Endothelial cell of umbilical vein (primary cell): ENCODE measurements around the gene PIWIL4. TPM values are rescaled to one million over a fixed set of nuclear protein-coding genes. Genes with fewer than 3 reads are reported as not detected.

Source experiments
- BruUV-seq: library from RNA; stranded (reverse); fragments of 400-500 nt; replicated peaks from 2 replicates; lab custom pipeline; 2021; lab: Mats Ljungman, UMichigan
- CTCF ChIA-PET: fragments of 300-600, 350-600 bp; sonication (Branson Sonifier 250); formaldehyde crosslinking; loops from one replicate; lab custom pipeline; 2021; ENCODE audit warnings: antibody characterized with exemption, inconsistent platforms; lab: Charles Lee
- POLR2A ChIA-PET: fragments of 300-600, 350-600 bp; sonication (Branson Sonifier 250); formaldehyde crosslinking; loops from one replicate; lab custom pipeline; 2021; ENCODE audit warnings: antibody characterized with exemption, inconsistent platforms; lab: Charles Lee
- DNase-seq: peaks from one replicate; pipeline ENCODE4 v3.0.0-alpha.2; 2011; ENCODE audit warnings: low read depth, low spot score
- FAIRE-seq: peaks from 2 replicates; lab custom pipeline; 2011; peaks lifted over from hg19 to GRCh38; lab: Jason Lieb, UNC
- H2AFZ ChIP-seq: 2 replicates; pipeline ENCODE4 v1.6.0; 2012; ENCODE audit warnings: low read depth, low read length, control low read depth, inconsistent platforms
- H3K27ac ChIP-seq: 2 replicates; pipeline ENCODE4 v1.5.1; 2011; ENCODE audit warnings: low read depth, mild to moderate bottlenecking, control low read depth, low read length, moderate library complexity; ENCODE audit not compliant: insufficient read depth
- H3K27me3 ChIP-seq, 2 experiments: 2 replicates each; pipeline versions ENCODE4 v1.6.0 to v1.6.1; 2011; ENCODE audit warnings: low read length in 2 of 2, mixed read lengths in 1 of 2; ENCODE audit not compliant: control insufficient read depth in 2 of 2, insufficient read depth in 2 of 2
- H3K36me3 ChIP-seq, 2 experiments: 2 replicates in 1 of 2; 3 replicates in 1 of 2; pipeline ENCODE4 v1.5.1; 2011; ENCODE audit warnings: low read length in 2 of 2, mild to moderate bottlenecking in 1 of 2, moderate library complexity in 1 of 2; ENCODE audit not compliant: control insufficient read depth in 2 of 2, insufficient read depth in 2 of 2; ENCODE audit errors: extremely low read depth in 1 of 2
- H3K4me1 ChIP-seq: 3 replicates; pipeline ENCODE4 v1.5.1; 2011; ENCODE audit warnings: mild to moderate bottlenecking, low read length; ENCODE audit not compliant: control insufficient read depth, insufficient read depth; ENCODE audit errors: extremely low read depth
- H3K4me2 ChIP-seq: 2 replicates; pipeline ENCODE4 v1.6.1; 2011; ENCODE audit warnings: low read length, control low read depth, mixed read lengths; ENCODE audit not compliant: insufficient read depth
- H3K4me3 ChIP-seq, 3 experiments: fragments of 200-600 bp in 1 of 3; sonication (generic), shearing (Covaris generic) in 1 of 3; replicated peaks in 1 of 3; 2 replicates each; pipeline ENCODE4 v1.5.1; 2011 to 2016; ENCODE audit warnings: control low read depth in 3 of 3, low read length in 3 of 3, mild to moderate bottlenecking in 2 of 3, inconsistent platforms in 1 of 3, low read depth in 1 of 3, moderate library complexity in 1 of 3; ENCODE audit not compliant: insufficient read depth in 1 of 3
- H3K79me2 ChIP-seq: 2 replicates; pipeline ENCODE4 v1.6.0; 2012; ENCODE audit warnings: low read length, inconsistent platforms; ENCODE audit not compliant: control insufficient read depth, insufficient read depth
- H3K9ac ChIP-seq: replicated peaks from 2 replicates; pipeline ENCODE3; 2011; ENCODE audit warnings: low read length, control low read depth; ENCODE audit not compliant: insufficient read depth; ENCODE audit errors: extremely low read depth
- H3K9me1 ChIP-seq: replicated peaks from 3 replicates; pipeline ENCODE4 v1.6.0; 2011; ENCODE audit warnings: mild to moderate bottlenecking, low read length; ENCODE audit not compliant: control insufficient read depth, insufficient read depth; ENCODE audit errors: extremely low read depth
- H3K9me3 ChIP-seq: replicated peaks from 2 replicates; pipeline ENCODE4 v1.5.1; 2012; ENCODE audit warnings: low read length, inconsistent platforms; ENCODE audit not compliant: control insufficient read depth, insufficient read depth
- H4K20me1 ChIP-seq: replicated peaks from 2 replicates; pipeline ENCODE3; 2011; ENCODE audit warnings: mild to moderate bottlenecking, low read length; ENCODE audit not compliant: control insufficient read depth, insufficient read depth; ENCODE audit errors: extremely low read depth
- EZH2 ChIP-seq: IDR thresholded peaks from 2 replicates; pipeline ENCODE4 v1.6.1; 2012; ENCODE audit warnings: borderline replicate concordance, low read depth, mild to moderate bottlenecking, moderate library complexity, low read length, inconsistent platforms; ENCODE audit not compliant: severe bottlenecking
- FOS ChIP-seq: IDR thresholded peaks from 2 replicates; pipeline ENCODE4 v1.6.1; 2011; ENCODE audit warnings: mild to moderate bottlenecking, low read length, moderate library complexity, borderline replicate concordance; ENCODE audit not compliant: insufficient read depth
- GATA2 ChIP-seq: IDR thresholded peaks from 2 replicates; pipeline ENCODE4 v1.7.0; 2011; ENCODE audit warnings: low read depth, mild to moderate bottlenecking, moderate library complexity, mixed read lengths, low read length; ENCODE audit not compliant: insufficient read length, insufficient read depth
- JUN ChIP-seq: IDR thresholded peaks from 2 replicates; pipeline ENCODE4 v1.6.1; 2011; ENCODE audit warnings: borderline replicate concordance, low read depth; ENCODE audit not compliant: insufficient read length, insufficient read depth
- MYC ChIP-seq: IDR thresholded peaks from one replicate; pipeline ENCODE4 v1.6.1; 2011; ENCODE audit warnings: mild to moderate bottlenecking, low read depth, low read length
- POLR2A ChIP-seq: IDR thresholded peaks from 2 replicates; pipeline ENCODE4 v1.6.1; 2012; ENCODE audit warnings: low read depth, mild to moderate bottlenecking, control low read depth, low read length
- POLR2AphosphoS5 ChIP-seq: IDR thresholded peaks from 2 replicates; pipeline ENCODE4 v1.6.1; 2012; ENCODE audit warnings: low read depth, mild to moderate bottlenecking, control low read depth, low read length, moderate library complexity; ENCODE audit not compliant: insufficient read depth
- dilution Hi-C: fragments of 300-500 bp; cut with MboI; formaldehyde crosslinking; loops from one replicate; pipeline ENCODE4 v1.15.0; 2019; ENCODE audit warnings: low sequenced_read_pairs; ENCODE audit not compliant: extremely low pct_ligation_motif_present
- intact Hi-C: fragments of 100-400 bp; cut with micrococcal nuclease; formaldehyde crosslinking; loops from one replicate; pipeline ENCODE4 v1.10.0; 2022
- polyA plus RNA-seq, 4 experiments: library from polyadenylated mRNA; depleted of rRNA in 3 of 4; stranded (reverse) in 3 of 4; unstranded in 1 of 4; fragments of >200 nt; gene quantifications; 2 replicates each; pipeline versions ENCODE4 v1.2.1 to v1.2.3, GENCODE V29; 2011 to 2012; ENCODE audit warnings: missing spikeins in 1 of 4
- total RNA-seq: library from RNA; stranded (reverse); gene quantifications from 2 replicates; pipeline ENCODE4 v1.2.3, GENCODE V29; 2021
- TF ChIP-seq, protein P1 (sequence below): IDR thresholded peaks from 2 replicates; pipeline ENCODE4 v1.6.1; 2011; ENCODE audit not compliant: insufficient read depth, insufficient read length
- TF ChIP-seq, protein P2 (sequence below), 2 donors: IDR thresholded peaks; 1 replicate in 1 of 2; 2 replicates in 1 of 2; pipeline ENCODE4 v1.5.1; 2011; ENCODE audit warnings: low read length in 2 of 2, mild to moderate bottlenecking in 2 of 2, moderate library complexity in 2 of 2, control low read depth in 1 of 2, inconsistent platforms in 1 of 2, low read depth in 1 of 2; ENCODE audit not compliant: insufficient read depth in 1 of 2; ENCODE audit errors: extremely low read depth in 1 of 2

The PIWIL4 gene
- total and polyA plus RNA-seq, 2 donors (not counting 3 experiments of a cell fraction or from before 2014, with no cell fraction given), result 0.55 to 0.64 TPM

DNA sequence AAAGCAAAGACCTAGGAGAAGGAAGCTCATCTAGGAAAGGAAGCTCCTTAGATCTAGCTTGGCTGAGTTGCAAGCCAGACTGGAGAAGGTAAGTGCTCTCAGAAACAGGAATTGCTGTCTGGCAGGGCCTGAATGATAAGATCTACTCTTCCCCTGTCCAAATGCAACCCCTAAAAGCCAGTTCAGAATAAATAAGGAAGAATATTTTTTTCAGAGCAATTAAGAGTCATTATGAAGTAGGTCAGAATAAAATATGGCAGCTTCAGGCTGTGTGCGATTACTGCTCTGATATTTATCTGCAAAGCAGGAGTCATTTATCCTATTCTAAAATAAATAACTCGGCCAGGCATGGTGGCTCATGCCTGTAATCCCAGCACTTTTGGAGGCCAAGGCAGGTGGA lies 82.1 kb downstream of the PIWIL4 start:
- H4K20me1 ChIP-seq, result no peaks in the 10 kb centered on the region
- TF ChIP-seq EZH2 (no peak), GATA2 (no peak), JUN (no peak), POLR2AphosphoS5 (no peak), FOS (no peak), MYC (no peak), POLR2A (no peak)
- TF ChIP-seq, protein P1, sequence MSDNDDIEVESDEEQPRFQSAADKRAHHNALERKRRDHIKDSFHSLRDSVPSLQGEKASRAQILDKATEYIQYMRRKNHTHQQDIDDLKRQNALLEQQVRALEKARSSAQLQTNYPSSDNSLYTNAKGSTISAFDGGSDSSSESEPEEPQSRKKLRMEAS, result no peak
- TF ChIP-seq, protein P2, sequence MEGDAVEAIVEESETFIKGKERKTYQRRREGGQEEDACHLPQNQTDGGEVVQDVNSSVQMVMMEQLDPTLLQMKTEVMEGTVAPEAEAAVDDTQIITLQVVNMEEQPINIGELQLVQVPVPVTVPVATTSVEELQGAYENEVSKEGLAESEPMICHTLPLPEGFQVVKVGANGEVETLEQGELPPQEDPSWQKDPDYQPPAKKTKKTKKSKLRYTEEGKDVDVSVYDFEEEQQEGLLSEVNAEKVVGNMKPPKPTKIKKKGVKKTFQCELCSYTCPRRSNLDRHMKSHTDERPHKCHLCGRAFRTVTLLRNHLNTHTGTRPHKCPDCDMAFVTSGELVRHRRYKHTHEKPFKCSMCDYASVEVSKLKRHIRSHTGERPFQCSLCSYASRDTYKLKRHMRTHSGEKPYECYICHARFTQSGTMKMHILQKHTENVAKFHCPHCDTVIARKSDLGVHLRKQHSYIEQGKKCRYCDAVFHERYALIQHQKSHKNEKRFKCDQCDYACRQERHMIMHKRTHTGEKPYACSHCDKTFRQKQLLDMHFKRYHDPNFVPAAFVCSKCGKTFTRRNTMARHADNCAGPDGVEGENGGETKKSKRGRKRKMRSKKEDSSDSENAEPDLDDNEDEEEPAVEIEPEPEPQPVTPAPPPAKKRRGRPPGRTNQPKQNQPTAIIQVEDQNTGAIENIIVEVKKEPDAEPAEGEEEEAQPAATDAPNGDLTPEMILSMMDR (IDR thresholded peaks at IDR 0.05; ENCODE audit: extremely low read depth in 1 of 2, insufficient read depth in 1 of 2, low read depth in 1 of 2, low read length in 2 of 2), result no peak
- no peak overlapping the region for H3K4me3 ChIP-seq
- H3K36me3 ChIP-seq, result no peaks in the 10 kb centered on the region
- FAIRE-seq (no peak), DNase-seq (no peak)
- H3K27ac ChIP-seq, result no peak overlapping the region
- intact Hi-C loops (no loop called here), dilution Hi-C loops (no loop called here)
- no peaks in the 10 kb centered on the region for H3K79me2 ChIP-seq
- H3K9me3 ChIP-seq, result no peaks in the 10 kb centered on the region
- ChIA-PET POLR2A (no interaction called here), CTCF (interaction anchor here (1.1 kb wide), 1 partner anchor 8 kb away, joined by 3 read pairs; no protein-coding TSS in a partner anchor)
- no peaks in the 10 kb centered on the region for H3K9me1 ChIP-seq
- peaks cover 0 to 3% of the 10 kb centered on the region in 2 experiments for H3K27me3 ChIP-seq
- no peak overlapping the region for H3K4me2 ChIP-seq
- H3K9ac ChIP-seq, result no peak overlapping the region
- BruUV-seq, result no TSS peak
- H3K4me1 ChIP-seq, result no peaks in the 10 kb centered on the region
- H2AFZ ChIP-seq, result no peak overlapping the region
